Activated CD8-positive, alpha-beta memory T cell treated with anti-CD3 and anti-CD28 coated beads for 24 hours (primary cell): ENCODE data around the gene BIN1.

Source experiments
- DNase-seq: peaks from one replicate; pipeline ENCODE4 v3.0.0-alpha.2; 2020

BIN1 gene

GRCh38 chr2:127014224-127014623 lies 92.7 kb downstream of the BIN1 start:
- no peak for DNase-seq

- DNase-seq: no peak
Measured at GRCh38 chr2:127012868-127013267, 94.1 kb downstream of the BIN1 start.

- no peak for DNase-seq
Measured at GRCh38 chr2:127012215-127012614, 94.7 kb downstream of the BIN1 start.

GRCh38 chr2:127011796-127012195 lies 95.2 kb downstream of the BIN1 start:
- DNase-seq: no peak

- no peak for DNase-seq
Measured at GRCh38 chr2:127011231-127011661, 95.7 kb downstream of the BIN1 start.

- no peak for DNase-seq
Measured at GRCh38 chr2:127008265-127009015, 98.5 kb downstream of the BIN1 start.

GRCh38 chr2:127007652-127008051 lies 99.3 kb downstream of the BIN1 start:
- no peak for DNase-seq

- no peak for DNase-seq
Measured at GRCh38 chr2:127006962-127007361, 100.0 kb downstream of the BIN1 start.

GRCh38 chr2:127004893-127005600 lies 101.9 kb downstream of the BIN1 start:
- no peak for DNase-seq

- DNase-seq: no peak
Measured at GRCh38 chr2:127003070-127003800, 103.7 kb downstream of the BIN1 start.

- DNase-seq: no peak
Measured at GRCh38 chr2:127001751-127002150, 105.2 kb downstream of the BIN1 start.

GRCh38 chr2:127000937-127001336 lies 106.0 kb downstream of the BIN1 start:
- no peak for DNase-seq

- DNase-seq: no peak
Measured at GRCh38 chr2:127000194-127000593, 106.8 kb downstream of the BIN1 start.

GRCh38 chr2:126999106-126999756 lies 107.7 kb downstream of the BIN1 start:
- DNase-seq: no peak

GRCh38 chr2:126998486-126998885 lies 108.5 kb downstream of the BIN1 start:
- DNase-seq: no peak
